K562 (cell line): Measurements from ENCODE around the gene ANKRD13B. TPM values are rescaled to one million over a fixed set of nuclear protein-coding genes. Genes with fewer than 3 reads are reported as not detected.
A peak's percentile ranks its signal among the peaks of the same experiment; 100 is the strongest.

Experiments used
- ATAC-seq: fragments of 200-7000 bp; cut with Tn5 transposase; 3 replicates; pipeline ENCODE4 v1.9.1; 2020; ENCODE audit warnings: moderate library complexity
- BruUV-seq: library from RNA; stranded (reverse); fragments of 400-500 nt; replicated peaks from 2 replicates; lab custom pipeline; 2021; lab: Mats Ljungman, UMichigan
- CTCF ChIA-PET: fragments of 300-600 bp; formaldehyde crosslinking; extraction: SDS; loops from one replicate; lab custom pipeline; 2021; ENCODE audit warnings: low intra/inter-chr PET ratio; lab: Yijun Ruan, JAX
- POLR2A ChIA-PET: fragments of 300-600, 350-650 bp; sonication (Branson Sonifier 250); formaldehyde crosslinking; extraction: SDS; loops from one replicate; lab custom pipeline; 2021; ENCODE audit warnings: antibody characterized with exemption, inconsistent platforms; lab: Yijun Ruan, JAX
- DNase-seq, 4 experiments: peaks; one replicate each; pipeline versions ENCODE4 v3.0.0 to v3.0.0-alpha.2; 2011 to 2018; ENCODE audit warnings: low spot score in 3 of 4, mixed read lengths in 3 of 4; ENCODE audit errors: extremely low read depth in 1 of 4
- FAIRE-seq: peaks from 2 replicates; lab custom pipeline; 2011; peaks lifted over from hg19 to GRCh38; lab: Jason Lieb, UNC
- H2AFZ ChIP-seq: 2 replicates; pipeline ENCODE4 v1.6.0; 2011; ENCODE audit warnings: low read depth, low read length, control low read depth, inconsistent platforms
- H3K27ac ChIP-seq: fragments of 200-600 bp; 3 replicates; pipeline ENCODE4 v1.8.0; 2011; ENCODE audit warnings: low read depth, mild to moderate bottlenecking, control low read depth, inconsistent platforms, low read length, moderate library complexity, mixed read lengths; ENCODE audit errors: extremely low read depth
- H3K27me3 ChIP-seq, 2 experiments: fragments of 300-600 bp in 1 of 2; 2 replicates in 1 of 2; 3 replicates in 1 of 2; pipeline versions ENCODE4 v1.6.0 to v1.8.0; 2011; ENCODE audit warnings: inconsistent platforms in 2 of 2, low read length in 2 of 2, mild to moderate bottlenecking in 1 of 2, mixed read lengths in 1 of 2, moderate library complexity in 1 of 2; ENCODE audit not compliant: control insufficient read depth in 2 of 2, insufficient read depth in 2 of 2
- H3K36me3 ChIP-seq: fragments of 300-600 bp; 3 replicates; pipeline ENCODE4 v1.8.0; 2011; ENCODE audit warnings: mild to moderate bottlenecking, low read length, inconsistent platforms; ENCODE audit not compliant: control insufficient read depth, insufficient read depth
- H3K4me1 ChIP-seq, 2 experiments: fragments of 200-600 bp in 1 of 2; replicated peaks in 1 of 2; 2 replicates in 1 of 2; 3 replicates in 1 of 2; pipeline versions ENCODE4 v1.5.1 to v1.8.0; 2011; ENCODE audit warnings: inconsistent platforms in 2 of 2, low read length in 2 of 2, mild to moderate bottlenecking in 1 of 2, mixed read lengths in 1 of 2, moderate library complexity in 1 of 2; ENCODE audit not compliant: control insufficient read depth in 2 of 2, insufficient read depth in 2 of 2
- H3K4me2 ChIP-seq: 2 replicates; pipeline ENCODE4 v1.6.1; 2011; ENCODE audit warnings: low read length, control low read depth, inconsistent platforms, mixed read lengths; ENCODE audit not compliant: insufficient read depth
- H3K4me3 ChIP-seq: fragments of 200-600 bp; sonication (generic), shearing (Covaris generic); 2 replicates; pipeline ENCODE4 v1.5.1; 2016; ENCODE audit warnings: control low read depth, inconsistent platforms
- H3K79me2 ChIP-seq: fragments of 200-600 bp; 3 replicates; pipeline ENCODE4 v1.8.0; 2011; ENCODE audit warnings: low read length, inconsistent platforms; ENCODE audit not compliant: control insufficient read depth, insufficient read depth
- H3K9ac ChIP-seq, 2 experiments: 2 replicates each; pipeline versions ENCODE4 v1.6.0 to v1.6.1; 2011; ENCODE audit warnings: low read depth in 2 of 2, low read length in 2 of 2, control low read depth in 1 of 2, inconsistent platforms in 1 of 2, mild to moderate bottlenecking in 1 of 2, mixed read lengths in 1 of 2; ENCODE audit not compliant: insufficient read depth in 1 of 2
- H3K9me1 ChIP-seq: one replicate; pipeline ENCODE4 v1.6.0; 2011; ENCODE audit warnings: inconsistent platforms, mild to moderate bottlenecking, low read length, moderate library complexity; ENCODE audit not compliant: control insufficient read depth, insufficient read depth
- H3K9me3 ChIP-seq: replicated peaks from 2 replicates; pipeline ENCODE4 v1.5.1; 2011; ENCODE audit warnings: low read depth, low read length, inconsistent platforms; ENCODE audit not compliant: control insufficient read depth, insufficient read depth
- H4K20me1 ChIP-seq: replicated peaks from 2 replicates; pipeline ENCODE4 v1.6.1; 2011; ENCODE audit warnings: low read length, inconsistent platforms, mixed read lengths; ENCODE audit not compliant: control insufficient read depth, insufficient read depth
- CBX1 ChIP-seq: sonication (generic); IDR thresholded peaks from 2 replicates; pipeline ENCODE4 v1.6.1; 2016; ENCODE audit warnings: antibody characterized with exemption, low read depth, mild to moderate bottlenecking
- KAT2B ChIP-seq: IDR thresholded peaks from one replicate; pipeline ENCODE4 v1.6.1; 2012; ENCODE audit warnings: low read depth, mild to moderate bottlenecking, control low read depth, inconsistent platforms, low read length, moderate library complexity
- MIER1 ChIP-seq: fragments of 450-650 bp; IDR thresholded peaks from 2 replicates; pipeline ENCODE4 v1.6.1; 2016; ENCODE audit warnings: antibody characterized with exemption, mild to moderate bottlenecking, low read depth
- WGBS: fragments of 100-300 bp; shearing (Covaris generic); methylation state at CpG from one replicate; pipeline ENCODE4 v1.1.6; 2016; ENCODE audit warnings: low coverage, mixed read lengths; ENCODE audit not compliant: insufficient coverage; ENCODE audit errors: missing lambda C conversion rate; 5-methylcytosine and 5-hydroxymethylcytosine counted together
- in situ Hi-C: fragments of 300-500 bp; cut with MboI; formaldehyde crosslinking; loops from 4 replicates; pipeline ENCODE4 v1.15.0; 2018; ENCODE audit warnings: inconsistent platforms, mixed read lengths
- intact Hi-C: fragments of 100-400 bp; cut with micrococcal nuclease; formaldehyde crosslinking; loops from 2 replicates; pipeline ENCODE4 v1.14.2; 2022
- polyA plus RNA-seq, 8 experiments: library from polyadenylated mRNA; depleted of rRNA in 4 of 8; stranded (reverse) in 5 of 8; unstranded in 3 of 8; fragments of >200 nt; fragmentation: Nextera tagmentation in 2 of 8; fragmentation: Illumina TruSeq in 1 of 8; extraction: Ambion mirVana in 2 of 8; extraction: Trizol in 1 of 8; gene quantifications; 2 replicates each; pipeline versions ENCODE4 v1.2.1 to v1.2.3, GENCODE V29; 2011 to 2014; ENCODE audit warnings: inconsistent platforms in 1 of 8, missing spikeins in 1 of 8
- total RNA-seq, 7 experiments: library from RNA; depleted of rRNA in 6 of 7; stranded (reverse); fragments of >200 nt in 6 of 7; fragmentation: Illumina TruSeq in 2 of 7; extraction: Trizol in 2 of 7; gene quantifications; 2 replicates each; pipeline versions ENCODE4 v1.2.1 to v1.2.3, GENCODE V29; 2011 to 2021; ENCODE audit warnings: low replicate concordance in 1 of 7

Gene ANKRD13B
- total and polyA plus RNA-seq, 9 of the 15 experiments (the other 6 are each of a cell fraction or from before 2014, with no cell fraction given) = 0.15 to 28.1 (median 4.6) TPM

GRCh38 chr17:29595107-29595942, 2.4 kb downstream of the ANKRD13B start:
- peaks cover 12% of the 10 kb centered on the region for H4K20me1 ChIP-seq
- peaks cover 6% of the 10 kb centered on the region; the same call in 2 of the 3 replicates for H3K79me2 ChIP-seq
- FAIRE-seq = no peak
- no peak for ATAC-seq
- peak overlapping the region in 1 of 2 experiments; percentile 91; a peak in 1 of 4 replicates for H3K9ac ChIP-seq
- H3K9me1 ChIP-seq = peaks cover 4% of the 10 kb centered on the region
- in situ Hi-C loops = no loop called here
- H3K4me1 ChIP-seq = peaks cover 34 to 69% of the 10 kb centered on the region in 2 experiments
- no peak overlapping the region for H2AFZ ChIP-seq
- POLR2A ChIA-PET = interaction anchor here (1.6 kb wide), 1 partner anchor 16 kb away, joined by 3 read pairs; no protein-coding TSS in a partner anchor
- no peaks in the 10 kb centered on the region for H3K27me3 ChIP-seq
- no peak overlapping the region for H3K4me3 ChIP-seq
- no peak for DNase-seq
- CTCF ChIA-PET = no interaction called here
- WGBS = 68% methylated on average over 7 of the region's 7 CpGs
- TF ChIP-seq CBX1 (no peak), MIER1 (no peak), KAT2B (no peak)
- intact Hi-C loops = no loop called here
- no peak overlapping the region for H3K27ac ChIP-seq
- BruUV-seq = no TSS peak
- H3K4me2 ChIP-seq = no peak overlapping the region
- H3K9me3 ChIP-seq = no peaks in the 10 kb centered on the region
- H3K36me3 ChIP-seq = no peaks in the 10 kb centered on the region
